GM23248 (cell line): ENCODE results near the gene RASL12.

Source experiments
- EZH2 ChIP-seq: fragments of 200-600 bp; sonication (generic); IDR thresholded peaks from 2 replicates; pipeline ENCODE4 v1.6.1; 2018; ENCODE audit warnings: antibody characterized with exemption, mild to moderate bottlenecking; ENCODE audit not compliant: insufficient read depth, poor library complexity, severe bottlenecking
- EZH2phosphoT487 ChIP-seq: fragments of 200-600 bp; sonication (generic); IDR thresholded peaks from 2 replicates; pipeline ENCODE4 v1.6.1; 2018; ENCODE audit warnings: antibody characterized with exemption, moderate library complexity, mild to moderate bottlenecking, low read depth; ENCODE audit not compliant: insufficient read depth

DNA sequence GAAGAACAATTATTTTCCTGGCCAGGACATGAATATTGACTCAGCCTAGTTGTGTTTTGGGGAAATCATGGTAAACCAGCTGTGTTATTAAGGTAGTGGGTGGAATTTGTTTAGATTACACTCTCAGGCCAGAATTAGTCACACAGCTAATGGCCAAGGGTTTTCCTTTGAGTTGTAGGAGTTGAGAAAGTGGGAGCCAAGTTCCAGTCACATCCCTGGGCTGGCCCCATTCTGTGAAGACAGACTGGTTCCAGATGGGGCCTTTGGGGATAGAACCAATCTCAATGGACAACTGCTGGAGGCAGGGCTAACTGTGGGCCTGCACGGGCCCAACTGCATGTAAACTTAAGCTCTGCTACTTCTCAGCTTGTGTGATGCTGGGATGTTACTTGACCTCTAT lies 1.4 kb upstream of the RASL12 start:
- TF ChIP-seq EZH2phosphoT487 (no peak), EZH2 (no peak)
